HEK293T (cell line): ENCODE measurements around the gene RFC2.
"Not testable (repeated sequence)": the region's sequence is repeated elsewhere in the genome, so short reads cannot be mapped to it uniquely, and the experiment has no call there.

ENCODE experiments used
- CTCF ChIA-PET: fragments of 350-600 bp; formaldehyde crosslinking; extraction: SDS; loops from one replicate; lab custom pipeline; 2021; ENCODE audit warnings: antibody characterized with exemption, inconsistent platforms; lab: Yijun Ruan, JAX
- POLR2A ChIA-PET: fragments of 350-600 bp; formaldehyde crosslinking; extraction: SDS; loops from one replicate; lab custom pipeline; 2020; ENCODE audit warnings: antibody characterized with exemption, inconsistent platforms; lab: Yijun Ruan, JAX
- DNase-seq: peaks from one replicate; pipeline ENCODE4 v3.0.0; 2012; ENCODE audit warnings: mixed read lengths; ENCODE audit errors: extremely low spot score
- ARNT ChIP-seq: fragments of 450-650 bp; IDR thresholded peaks from 2 replicates; pipeline ENCODE4 v1.6.1; 2017; ENCODE audit warnings: mild to moderate bottlenecking
- BHLHE40 ChIP-seq: fragments of 450-650 bp; IDR thresholded peaks from 2 replicates; pipeline ENCODE4 v1.6.1; 2016; ENCODE audit warnings: mild to moderate bottlenecking, moderate library complexity, borderline replicate concordance
- CTBP1 ChIP-seq: fragments of 450-650 bp; IDR thresholded peaks from 2 replicates; pipeline ENCODE4 v1.6.1; 2016; ENCODE audit warnings: borderline replicate concordance
- ELF4 ChIP-seq: fragments of 450-650 bp; IDR thresholded peaks from 2 replicates; pipeline ENCODE4 v1.6.1; 2017; ENCODE audit warnings: antibody characterized with exemption
- FOXA1 ChIP-seq: fragments of 450-650 bp; IDR thresholded peaks from 2 replicates; pipeline ENCODE4 v1.6.1; 2016; ENCODE audit warnings: mild to moderate bottlenecking
- FOXK2 ChIP-seq: fragments of 450-650 bp; IDR thresholded peaks from 2 replicates; pipeline ENCODE4 v1.6.1; 2016; ENCODE audit warnings: mild to moderate bottlenecking
- FOXM1 ChIP-seq: fragments of 450-650 bp; IDR thresholded peaks from 2 replicates; pipeline ENCODE4 v1.6.1; 2017; ENCODE audit warnings: mild to moderate bottlenecking, borderline replicate concordance
- HDGF ChIP-seq: fragments of 450-650 bp; IDR thresholded peaks from 2 replicates; pipeline ENCODE4 v1.6.1; 2017; ENCODE audit warnings: antibody characterized with exemption, borderline replicate concordance
- L3MBTL2 ChIP-seq: fragments of 450-650 bp; conservative IDR thresholded peaks from 2 replicates; pipeline ENCODE4 v1.6.1; 2016; ENCODE audit warnings: mild to moderate bottlenecking
- LEF1 ChIP-seq: fragments of 450-650 bp; IDR thresholded peaks from 2 replicates; pipeline ENCODE4 v1.6.1; 2017; ENCODE audit warnings: mild to moderate bottlenecking, borderline replicate concordance
- NFRKB ChIP-seq: fragments of 450-650 bp; IDR thresholded peaks from 2 replicates; pipeline ENCODE4 v1.6.1; 2016; ENCODE audit warnings: mild to moderate bottlenecking, moderate library complexity
- PKNOX1 ChIP-seq: fragments of 450-650 bp; IDR thresholded peaks from 2 replicates; pipeline ENCODE4 v1.6.1; 2016
- SP1 ChIP-seq: fragments of 450-650 bp; IDR thresholded peaks from 2 replicates; pipeline ENCODE4 v1.6.1; 2017
- SUZ12 ChIP-seq: fragments of 450-650 bp; IDR thresholded peaks from 2 replicates; pipeline ENCODE4 v1.6.1; 2016; ENCODE audit warnings: mild to moderate bottlenecking
- TARDBP ChIP-seq: fragments of 450-650 bp; IDR thresholded peaks from 2 replicates; pipeline ENCODE4 v1.6.1; 2016
- ZNF384 ChIP-seq: fragments of 450-650 bp; IDR thresholded peaks from 2 replicates; pipeline ENCODE4 v1.6.1; 2016

Gene RFC2

GRCh38 chr7:74216361-74216761 is 37.8 kb downstream of the RFC2 start:
- no peak for TF ChIP-seq L3MBTL2
- no peak for TF ChIP-seq NFRKB
- TF ChIP-seq FOXA1: no peak
- TF ChIP-seq LEF1: no peak
- no peak for TF ChIP-seq SP1
- TF ChIP-seq HDGF: no peak
- no peak for TF ChIP-seq SUZ12
- TF ChIP-seq ZNF384: no peak
- no peak for TF ChIP-seq TARDBP
- no peak for TF ChIP-seq ARNT
- no peak for TF ChIP-seq BHLHE40
- no peak for TF ChIP-seq ELF4
- CTCF ChIA-PET: interaction anchor here (0.6 kb wide), 1 partner anchor 185 kb away, joined by 4 read pairs; no protein-coding TSS in a partner anchor
- POLR2A ChIA-PET: no interaction called here
- no peak for DNase-seq

- TF ChIP-seq SP1 (no peak), NFRKB (no peak), ZNF384 (no peak), TARDBP (no peak), ELF4 (no peak), HDGF (no peak), PKNOX1 (no peak), FOXA1 (no peak), FOXK2 (no peak), SUZ12 (no peak), L3MBTL2 (no peak), LEF1 (no peak), CTBP1 (no peak), BHLHE40 (no peak), ARNT (no peak), FOXM1 (no peak)
- ChIA-PET CTCF (interaction anchor here (0.6 to 0.7 kb wide), 2 partner anchors 10 to 186 kb away, joined by 4 read pairs; no protein-coding TSS in a partner anchor), POLR2A (no interaction called here)
- no peak for DNase-seq
Measured at GRCh38 chr7:74215921-74216320, 38.3 kb downstream of the RFC2 start.

GRCh38 chr7:74214816-74215630 is 39.2 kb downstream of the RFC2 start:
- ChIA-PET CTCF (interaction anchor here (0.7 kb wide), 1 partner anchor 9 kb away, joined by 4 read pairs; no protein-coding TSS in a partner anchor), POLR2A (no interaction called here)
- DNase-seq: no peak
- TF ChIP-seq FOXK2 (no peak), NFRKB (no peak), ELF4 (no peak), PKNOX1 (no peak), SUZ12 (no peak), ARNT (no peak), L3MBTL2 (no peak)

GRCh38 chr7:74212661-74213060 is 41.5 kb downstream of the RFC2 start:
- DNase-seq: no peak

GRCh38 chr7:74208241-74208640 is 46.0 kb downstream of the RFC2 start:
- CTCF ChIA-PET: interaction anchor here (1.5 to 4.1 kb wide), 2 partner anchors 10 to 193 kb away, joined by 4 to 83 read pairs; no protein-coding TSS in a partner anchor
- POLR2A ChIA-PET, DNase-seq: not testable (repeated sequence)

More at GRCh38 chr7:74212661-74213060, 41.5 kb downstream of the RFC2 start:
- CTCF ChIA-PET: interaction anchor here (2.5 kb wide), 1 partner anchor 188 kb away, joined by 12 read pairs; no protein-coding TSS in a partner anchor
- TF ChIP-seq CTBP1: no peak
- TF ChIP-seq HDGF: no peak
- no peak for TF ChIP-seq FOXA1
- no peak for TF ChIP-seq ELF4
- TF ChIP-seq SP1: no peak
- TF ChIP-seq FOXM1: no peak
- TF ChIP-seq PKNOX1: no peak
- no peak for TF ChIP-seq FOXK2
- TF ChIP-seq TARDBP: no peak
- TF ChIP-seq LEF1: no peak
- TF ChIP-seq ZNF384: no peak
- no peak for TF ChIP-seq L3MBTL2
- TF ChIP-seq ARNT: no peak
- no peak for TF ChIP-seq NFRKB
- TF ChIP-seq SUZ12: no peak
- no peak for TF ChIP-seq BHLHE40
- POLR2A ChIA-PET: no interaction called here

GRCh38 chr7:74207586-74207985 is 46.6 kb downstream of the RFC2 start:
- DNase-seq: no peak
- CTCF ChIA-PET: interaction anchor here (0.6 to 4.1 kb wide), 6 partner anchors 11 to 1813 kb away, joined by 3 to 83 read pairs (median 4); no protein-coding TSS in a partner anchor
- POLR2A ChIA-PET: no interaction called here
- TF ChIP-seq NFRKB (no peak), TARDBP (no peak), CTBP1 (no peak), BHLHE40 (no peak), L3MBTL2 (no peak), FOXK2 (no peak)
